HG03060 (cell line): ENCODE results near the gene CDC20.

Experiments
- ATAC-seq: cut with Tn5 transposase; IDR thresholded peaks from one replicate; pipeline ENCODE4 v1.9.1; 2021; ENCODE audit warnings: low read depth, moderate number of reproducible peaks; ENCODE audit not compliant: unreplicated experiment

The CDC20 gene

GRCh38 chr1:43327549-43328292 is 31.1 kb upstream of the CDC20 start:
- no peak for ATAC-seq

DNA sequence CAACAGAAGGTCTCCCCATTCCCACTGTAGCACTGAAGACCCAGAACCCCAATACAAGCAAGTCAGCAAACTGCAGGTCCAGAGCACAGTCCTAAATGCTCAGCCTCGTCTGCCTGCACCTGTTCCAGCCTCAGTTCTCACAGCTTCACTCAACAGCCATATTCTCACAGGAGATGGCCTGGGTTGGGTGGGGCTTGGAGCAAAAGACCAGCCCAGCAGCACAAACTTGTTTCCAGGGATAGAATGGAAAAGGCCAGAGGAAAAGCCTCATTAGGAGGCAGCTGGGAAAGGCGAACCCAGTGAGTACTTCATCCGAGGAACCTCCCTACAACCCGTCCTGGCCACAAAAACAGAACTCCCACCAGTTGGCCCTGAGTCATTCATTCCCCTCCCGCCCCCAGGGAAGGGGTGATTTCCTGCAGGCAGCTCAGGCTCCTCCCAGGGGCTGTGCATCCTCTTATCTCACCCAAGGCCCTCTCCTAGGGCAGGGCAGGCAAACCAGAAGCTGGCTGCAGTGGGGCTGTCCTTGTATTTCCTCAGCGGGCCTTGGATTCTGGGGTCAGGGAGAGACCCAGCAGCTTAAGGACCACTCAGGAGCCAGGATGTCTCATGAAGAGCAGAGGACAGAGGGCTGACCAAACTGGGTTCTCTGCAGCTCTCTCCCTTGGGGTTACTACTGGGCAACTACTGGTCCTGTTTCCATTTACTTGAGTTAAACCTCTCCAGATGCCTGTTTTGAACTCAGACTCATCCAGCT is 28.6 kb upstream of the CDC20 start:
- ATAC-seq = no peak

- ATAC-seq = no peak
Observed at GRCh38 chr1:43331688-43332087, 27.1 kb upstream of the CDC20 start.

GRCh38 chr1:43334453-43335205 is 24.2 kb upstream of the CDC20 start:
- ATAC-seq = no peak

GRCh38 chr1:43337588-43337987 is 21.2 kb upstream of the CDC20 start, which contains the start of gene MPL:
MPL (plus strand) TSS chr1:43337818; CDS start chr1:43337849, 31 bp downstream.
- ATAC-seq = no peak

GRCh38 chr1:43338001-43338400 is 20.8 kb upstream of the CDC20 start:
- ATAC-seq = no peak

DNA sequence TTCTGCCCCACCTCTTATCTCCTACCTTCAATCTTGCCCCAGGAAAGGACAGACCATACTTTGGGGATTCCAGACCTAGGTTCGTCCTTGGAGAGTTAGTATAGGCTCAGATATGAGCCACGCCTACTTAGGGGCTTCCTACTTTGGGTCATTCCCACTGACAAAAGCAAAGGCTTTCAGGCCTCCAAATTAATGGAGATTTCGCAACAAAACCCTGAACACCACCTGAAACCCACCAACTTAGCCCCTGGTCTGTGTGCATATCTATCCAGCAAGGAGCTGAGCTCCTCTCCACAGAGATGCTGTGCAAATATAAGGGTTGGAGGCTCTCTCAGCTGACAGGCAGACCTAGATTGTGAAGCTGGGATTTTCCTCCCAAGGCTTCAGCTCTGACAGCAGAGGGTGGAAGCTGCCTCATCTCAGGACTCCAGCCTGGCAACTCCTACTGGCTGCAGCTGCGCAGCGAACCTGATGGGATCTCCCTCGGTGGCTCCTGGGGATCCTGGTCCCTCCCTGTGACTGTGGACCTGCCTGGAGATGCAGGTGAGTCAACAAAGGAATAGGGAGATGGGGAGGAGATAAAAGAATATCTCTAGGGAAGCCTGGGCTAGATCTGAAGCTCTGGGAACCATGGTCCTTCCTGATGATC is 19.1 kb upstream of the CDC20 start:
- no peak for ATAC-seq

DNA sequence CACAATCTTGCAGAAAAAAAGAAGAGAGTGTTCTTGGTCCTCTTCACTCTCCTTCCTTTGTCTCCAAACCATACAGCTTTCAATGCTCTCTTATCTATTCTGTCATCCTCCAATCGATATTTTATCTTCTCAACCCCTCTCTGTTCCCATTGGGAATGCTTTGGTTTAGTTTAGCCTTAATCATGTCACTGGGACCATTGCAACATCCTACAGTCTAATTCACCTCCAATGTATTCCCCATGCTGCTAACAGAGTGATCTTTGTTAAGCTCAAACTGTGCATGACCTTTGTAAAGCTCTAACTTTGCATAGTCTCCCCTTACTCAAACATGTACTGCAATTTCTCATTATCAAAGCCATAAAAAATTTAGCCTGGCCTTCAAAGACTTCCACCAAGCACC is 18.2 kb upstream of the CDC20 start:
- ATAC-seq = no peak

GRCh38 chr1:43344267-43344850 is 14.4 kb upstream of the CDC20 start:
- no peak for ATAC-seq

GRCh38 chr1:43345120-43345519 is 13.7 kb upstream of the CDC20 start:
- ATAC-seq = no peak

- no peak for ATAC-seq
Observed at GRCh38 chr1:43346636-43347035, 12.1 kb upstream of the CDC20 start.

DNA sequence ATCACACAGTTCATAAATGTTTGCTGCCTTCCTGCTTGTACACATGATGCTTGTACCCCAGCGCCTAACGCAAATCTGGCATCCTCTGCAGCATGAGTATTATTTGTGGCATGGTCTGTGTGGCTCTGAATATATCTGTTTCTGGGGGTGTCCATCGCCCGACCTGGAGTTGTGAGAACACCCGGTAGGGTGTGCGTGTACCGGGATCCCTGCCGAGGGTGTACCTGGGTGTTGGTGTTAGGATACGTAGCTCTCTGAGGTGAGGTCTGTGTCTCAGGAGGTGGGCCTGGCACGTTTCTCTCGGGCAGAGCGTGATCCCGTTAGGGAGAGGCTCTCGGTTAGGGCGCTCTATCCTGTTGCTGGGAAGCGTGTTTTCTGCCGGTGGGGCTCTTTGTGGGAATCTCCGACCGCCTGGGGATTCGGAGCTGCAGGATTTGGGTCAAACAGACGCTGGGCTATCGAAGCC is 10.4 kb upstream of the CDC20 start:
- no peak for ATAC-seq

DNA sequence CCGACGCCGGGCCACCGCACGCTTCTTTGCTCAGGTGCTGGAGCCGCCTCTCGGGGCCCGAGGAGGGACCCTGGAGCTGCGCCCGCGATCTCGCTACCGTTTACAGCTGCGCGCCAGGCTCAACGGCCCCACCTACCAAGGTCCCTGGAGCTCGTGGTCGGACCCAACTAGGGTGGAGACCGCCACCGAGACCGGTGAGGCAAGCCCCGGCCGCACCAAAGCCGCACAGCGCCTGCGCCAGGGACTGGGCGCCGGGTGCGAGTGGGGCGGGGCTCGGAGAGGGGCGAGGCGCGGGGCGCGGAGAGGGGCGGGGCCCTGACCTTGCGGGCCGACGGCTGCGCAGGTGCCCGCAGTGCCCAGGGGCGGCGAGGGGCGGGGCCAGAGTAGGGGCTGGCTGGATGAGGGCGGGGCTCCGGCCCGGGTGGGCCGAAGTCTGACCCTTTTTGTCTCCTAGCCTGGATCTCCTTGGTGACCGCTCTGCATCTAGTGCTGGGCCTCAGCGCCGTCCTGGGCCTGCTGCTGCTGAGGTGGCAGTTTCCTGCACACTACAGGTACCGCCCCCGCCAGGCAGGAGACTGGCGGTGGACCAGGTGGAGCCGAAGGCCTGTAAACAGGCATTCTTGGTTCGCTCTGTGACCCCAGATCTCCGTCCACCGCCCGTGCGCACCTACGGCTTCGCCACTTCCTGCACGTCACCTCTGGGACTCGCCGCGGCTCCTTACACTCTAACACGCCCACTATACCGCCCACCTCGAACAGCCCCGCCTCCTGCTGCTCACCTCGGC is 9.8 kb upstream of the CDC20 start:
- ATAC-seq = no peak

- no peak for ATAC-seq
Observed at GRCh38 chr1:43349594-43350306, 9.0 kb upstream of the CDC20 start.

- no peak for ATAC-seq
Observed at GRCh38 chr1:43350976-43351375, 7.8 kb upstream of the CDC20 start.

- ATAC-seq = no peak
Observed at GRCh38 chr1:43351421-43352350, 7.1 kb upstream of the CDC20 start.

DNA sequence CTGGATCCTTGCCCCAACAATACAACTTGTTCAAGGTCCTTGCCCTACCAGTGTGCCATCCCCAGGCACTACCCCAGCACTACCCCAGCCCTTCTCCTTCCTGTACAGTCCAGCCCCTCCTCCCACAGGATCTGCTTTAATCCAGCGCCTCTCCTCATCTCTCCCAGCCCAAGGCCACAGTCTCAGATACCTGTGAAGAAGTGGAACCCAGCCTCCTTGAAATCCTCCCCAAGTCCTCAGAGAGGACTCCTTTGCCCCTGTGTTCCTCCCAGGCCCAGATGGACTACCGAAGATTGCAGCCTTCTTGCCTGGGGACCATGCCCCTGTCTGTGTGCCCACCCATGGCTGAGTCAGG is 6.5 kb upstream of the CDC20 start:
- no peak for ATAC-seq

DNA sequence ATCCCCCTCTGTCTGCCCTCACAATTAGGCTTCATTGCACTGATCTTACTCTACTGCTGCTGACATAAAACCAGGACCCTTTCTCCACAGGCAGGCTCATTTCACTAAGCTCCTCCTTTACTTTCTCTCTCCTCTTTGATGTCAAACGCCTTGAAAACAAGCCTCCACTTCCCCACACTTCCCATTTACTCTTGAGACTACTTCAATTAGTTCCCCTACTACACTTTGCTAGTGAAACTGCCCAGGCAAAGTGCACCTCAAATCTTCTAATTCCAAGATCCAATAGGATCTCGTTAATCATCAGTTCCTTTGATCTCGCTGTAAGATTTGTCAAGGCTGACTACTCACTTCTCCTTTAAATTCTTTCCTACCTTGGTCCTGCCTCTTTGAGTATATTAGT is 5.9 kb upstream of the CDC20 start:
- no peak for ATAC-seq
